HG03095 (cell line): ENCODE measurements around the gene CCNI.
A peak's percentile ranks its signal among the peaks of the same experiment; 100 is the strongest.
"Not testable (repeated sequence)": the region's sequence is repeated elsewhere in the genome, so short reads cannot be mapped to it uniquely, and the experiment has no call there.

Experiments
- ATAC-seq: cut with Tn5 transposase; IDR thresholded peaks from one replicate; pipeline ENCODE4 v1.9.1; 2021; ENCODE audit warnings: moderate library complexity; ENCODE audit not compliant: unreplicated experiment

Gene CCNI

DNA sequence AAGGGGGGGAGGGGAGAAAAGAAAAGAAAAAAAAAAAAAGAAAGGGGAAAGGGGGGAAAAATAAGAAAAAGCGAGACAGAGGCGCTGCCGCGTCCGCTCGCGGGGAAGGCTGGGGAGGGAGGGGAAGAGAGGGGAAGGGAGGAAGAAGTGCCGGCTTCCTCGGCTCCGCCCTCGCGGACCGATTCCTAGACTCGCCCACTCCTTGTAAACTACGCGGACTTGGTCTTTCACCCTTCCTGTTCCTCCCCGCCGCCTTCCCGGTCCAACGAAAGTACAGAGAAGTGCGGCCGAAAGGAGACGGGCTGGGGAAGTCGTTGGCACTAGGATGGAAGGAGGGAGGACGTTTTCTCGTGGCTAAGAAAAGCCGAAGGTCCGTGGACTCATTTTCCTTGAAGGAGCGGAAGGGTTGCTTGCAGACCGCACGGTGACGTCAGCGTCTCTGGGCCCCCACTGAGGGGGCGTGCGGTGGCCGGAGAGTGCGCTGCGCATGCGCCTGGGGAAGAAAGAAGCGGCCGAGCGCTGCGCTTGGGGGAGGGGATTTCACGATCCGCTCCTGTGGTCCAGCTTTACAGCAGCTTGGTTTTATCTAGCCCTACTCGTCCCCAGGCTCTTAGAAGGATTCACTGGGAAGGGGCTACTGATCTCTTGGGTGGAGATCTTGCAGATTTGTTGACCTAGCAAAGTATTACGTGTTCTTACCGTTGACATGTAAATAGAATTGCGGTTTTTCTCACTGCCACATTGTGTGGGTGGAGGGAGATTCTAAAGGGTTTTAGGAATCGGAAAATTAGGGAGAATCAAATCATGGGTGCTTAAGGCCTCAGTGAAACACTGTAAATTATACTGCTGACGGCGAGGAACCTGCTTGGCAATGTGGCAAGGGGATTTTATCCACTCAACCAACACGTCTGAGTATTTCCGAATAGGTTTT is at the start of gene CCNI:
Gene CCNI (minus strand): TSS at position 121 of the 931 bp plus-strand sequence. CDS start 9,627 bp downstream, outside the sequence.
- peak; percentile 57 for ATAC-seq

GRCh38 chr4:77124576-77124975 is 48.8 kb upstream of the CCNI start:
- no peak for ATAC-seq

DNA sequence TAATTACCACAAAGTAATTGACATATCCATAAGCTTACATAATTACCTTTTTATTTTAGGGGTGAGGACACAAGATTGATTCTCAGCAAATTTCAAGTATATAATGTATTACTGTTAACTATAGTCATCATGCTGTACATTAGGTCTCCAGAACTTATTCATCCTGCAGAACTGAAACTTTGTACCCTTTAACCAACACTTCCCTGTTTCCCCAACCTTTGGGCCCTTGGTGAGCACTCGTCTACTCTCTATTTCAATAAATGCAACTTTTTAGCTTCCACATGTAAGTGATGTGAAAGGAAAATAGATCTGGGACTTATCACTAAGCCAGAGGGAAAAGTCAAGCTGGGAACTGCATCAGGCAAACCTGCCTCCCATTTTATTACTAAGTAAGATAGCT is 47.6 kb upstream of the CCNI start:
- ATAC-seq, result no peak

DNA sequence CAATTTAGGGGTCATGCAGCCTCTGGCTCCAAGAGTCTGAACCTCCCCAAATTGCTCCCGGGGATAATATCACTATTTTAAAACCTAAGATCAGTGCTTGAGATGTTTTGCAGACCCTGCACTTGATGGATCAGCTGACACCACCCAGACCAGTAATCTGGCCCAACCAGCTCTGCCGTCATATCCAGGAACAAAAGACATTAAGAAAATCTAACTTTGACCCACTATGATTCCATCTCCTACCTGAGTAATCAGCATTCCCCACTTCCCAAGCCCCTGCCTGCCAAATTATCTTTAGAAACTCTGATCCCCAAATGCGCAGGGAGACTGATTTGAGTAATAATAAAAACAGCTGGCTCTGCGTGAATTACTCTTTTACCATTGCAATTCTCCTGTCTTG is 46.9 kb upstream of the CCNI start:
- ATAC-seq, result no peak

GRCh38 chr4:77121736-77122240 is 46.0 kb upstream of the CCNI start:
- ATAC-seq, result no peak

GRCh38 chr4:77120886-77121508 is 45.2 kb upstream of the CCNI start:
- peak; percentile 81 for ATAC-seq

DNA sequence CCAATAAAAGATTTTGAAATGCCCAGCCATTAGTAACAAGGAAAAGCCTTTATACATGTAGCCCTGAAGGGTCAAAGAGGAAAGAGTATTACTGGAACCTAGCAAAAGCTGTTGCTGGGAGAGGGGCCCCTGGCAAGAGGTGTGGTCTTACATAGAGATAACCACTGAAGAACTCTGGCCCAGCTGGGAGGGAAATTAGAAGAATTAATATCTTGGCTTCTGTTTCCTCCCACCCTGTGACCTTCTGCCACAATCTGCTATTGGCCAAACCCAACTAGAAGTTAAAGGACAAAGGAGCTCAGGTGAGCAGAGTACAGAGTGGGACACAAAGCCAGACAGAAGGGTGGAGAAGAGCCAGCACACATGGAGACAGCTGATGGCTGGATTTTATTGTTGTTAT is 41.9 kb upstream of the CCNI start:
- no peak for ATAC-seq

DNA sequence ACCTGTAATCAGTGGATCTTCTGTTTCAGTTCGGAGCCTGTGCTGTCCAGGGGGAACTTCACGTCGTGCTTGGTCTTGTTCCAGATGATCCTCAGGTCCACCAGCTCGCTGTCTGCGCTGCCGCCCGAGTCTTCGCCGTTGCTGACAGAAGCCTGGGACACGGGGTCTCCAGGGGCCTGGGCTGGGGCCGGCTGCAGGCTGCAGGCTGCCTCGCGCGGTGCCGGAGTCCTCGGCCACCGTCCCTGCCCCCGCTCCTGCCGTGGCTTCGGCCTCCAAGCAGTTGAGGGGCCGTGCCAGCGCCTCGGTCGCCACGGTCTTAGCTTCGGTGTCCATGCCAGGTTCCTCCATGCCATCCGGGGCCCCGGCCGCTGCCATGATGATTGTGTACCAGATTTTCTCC is 37.3 kb upstream of the CCNI start:
- ATAC-seq, result no peak

- ATAC-seq, result no peak
These were observed 34.9 kb upstream of the CCNI start for GRCh38 chr4:77110730-77111129.

- ATAC-seq, result no peak
These were observed 29.2 kb upstream of the CCNI start for GRCh38 chr4:77104791-77105540.

GRCh38 chr4:77104388-77104787 is 28.6 kb upstream of the CCNI start:
- no peak for ATAC-seq

DNA sequence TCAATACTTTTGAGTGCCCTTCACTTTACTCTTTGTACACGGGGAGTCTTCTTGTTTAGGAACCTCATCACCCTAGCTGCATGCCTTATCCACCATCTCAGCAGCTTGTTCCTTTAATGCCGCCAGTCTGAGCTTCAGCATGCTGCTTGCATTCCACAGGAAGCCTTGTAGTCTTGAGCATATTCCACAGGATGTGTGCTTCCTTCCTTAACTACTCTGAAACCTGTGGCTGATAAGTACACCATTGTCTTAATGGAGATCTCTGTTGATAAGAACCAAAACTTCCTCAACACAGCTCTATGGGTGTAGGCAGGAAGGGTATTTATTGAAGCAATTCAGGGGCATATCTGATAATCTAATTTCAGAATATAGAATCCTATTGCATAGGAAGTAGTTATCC is 24.4 kb upstream of the CCNI start:
- ATAC-seq, result no peak

- ATAC-seq, result no peak
These were observed 21.8 kb upstream of the CCNI start for GRCh38 chr4:77097611-77098010.

- peak; percentile 100 for ATAC-seq
These were observed 19.5 kb upstream of the CCNI start for GRCh38 chr4:77095101-77095821.

DNA sequence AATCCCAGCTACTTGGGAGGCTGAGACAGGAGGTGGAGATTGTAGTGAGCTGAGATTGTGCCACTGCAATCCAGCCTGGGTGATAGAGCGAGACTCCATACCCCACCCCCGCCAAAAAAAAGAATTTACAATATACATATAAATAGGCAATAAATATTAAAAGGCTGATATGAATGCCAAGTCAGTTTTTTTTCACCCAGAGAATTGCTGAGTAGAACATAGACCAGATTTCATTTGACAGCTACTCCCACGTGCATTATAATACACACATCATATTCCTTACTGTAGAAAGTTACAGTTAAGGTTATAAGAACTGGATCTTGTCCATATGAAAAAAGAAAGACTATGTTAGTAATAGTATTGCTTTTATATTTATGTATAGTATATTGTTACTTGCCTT is 18.7 kb upstream of the CCNI start:
- ATAC-seq, result no peak

GRCh38 chr4:77093401-77093800 is 17.6 kb upstream of the CCNI start:
- ATAC-seq, result no peak

DNA sequence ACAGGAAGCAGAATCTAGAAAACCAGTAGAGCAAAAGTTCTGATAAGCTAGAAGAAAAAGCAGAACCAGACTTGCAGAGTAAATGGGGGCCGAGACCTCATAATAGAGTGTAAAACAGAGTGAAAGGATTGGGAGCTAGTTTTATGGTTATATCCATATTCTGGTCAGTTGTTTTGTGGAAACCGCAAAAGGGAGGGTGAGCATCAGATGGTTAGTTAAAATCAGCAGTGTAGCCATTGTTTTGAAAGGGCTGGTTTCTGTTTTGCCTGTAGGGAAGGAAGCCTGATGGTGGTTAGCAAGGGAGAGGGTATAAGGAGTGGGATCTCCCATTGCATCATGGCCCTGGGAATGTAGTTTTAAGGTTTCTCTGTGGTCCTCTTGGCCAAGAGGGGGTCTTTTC is 17.2 kb upstream of the CCNI start:
- ATAC-seq, result no peak

DNA sequence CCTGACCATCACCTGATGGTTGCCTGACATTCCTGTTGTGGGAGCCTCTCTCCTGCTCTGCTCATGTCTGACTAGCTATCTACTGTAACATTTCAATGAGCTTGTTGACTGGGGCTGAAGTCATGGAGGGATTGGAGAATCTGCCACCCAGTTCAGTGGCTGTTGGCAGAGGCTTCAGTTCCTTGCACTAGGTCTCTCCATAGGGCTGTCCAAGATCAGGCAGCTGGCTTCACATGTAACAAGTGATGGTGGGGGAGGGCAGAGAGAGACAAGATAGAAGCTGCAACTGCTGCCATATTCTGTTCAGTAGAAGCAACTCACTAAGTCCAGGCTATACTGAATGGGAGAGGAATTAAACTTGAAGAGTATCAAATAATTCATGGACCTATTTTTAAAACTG is 14.1 kb upstream of the CCNI start:
- no peak for ATAC-seq

GRCh38 chr4:77087027-77087426 is 11.2 kb upstream of the CCNI start:
- not testable (repeated sequence) for ATAC-seq

GRCh38 chr4:77084019-77084639 is 8.3 kb upstream of the CCNI start:
- no peak for ATAC-seq
